ENCODE data around the gene UQCR10.

The UQCR10 gene

DNA sequence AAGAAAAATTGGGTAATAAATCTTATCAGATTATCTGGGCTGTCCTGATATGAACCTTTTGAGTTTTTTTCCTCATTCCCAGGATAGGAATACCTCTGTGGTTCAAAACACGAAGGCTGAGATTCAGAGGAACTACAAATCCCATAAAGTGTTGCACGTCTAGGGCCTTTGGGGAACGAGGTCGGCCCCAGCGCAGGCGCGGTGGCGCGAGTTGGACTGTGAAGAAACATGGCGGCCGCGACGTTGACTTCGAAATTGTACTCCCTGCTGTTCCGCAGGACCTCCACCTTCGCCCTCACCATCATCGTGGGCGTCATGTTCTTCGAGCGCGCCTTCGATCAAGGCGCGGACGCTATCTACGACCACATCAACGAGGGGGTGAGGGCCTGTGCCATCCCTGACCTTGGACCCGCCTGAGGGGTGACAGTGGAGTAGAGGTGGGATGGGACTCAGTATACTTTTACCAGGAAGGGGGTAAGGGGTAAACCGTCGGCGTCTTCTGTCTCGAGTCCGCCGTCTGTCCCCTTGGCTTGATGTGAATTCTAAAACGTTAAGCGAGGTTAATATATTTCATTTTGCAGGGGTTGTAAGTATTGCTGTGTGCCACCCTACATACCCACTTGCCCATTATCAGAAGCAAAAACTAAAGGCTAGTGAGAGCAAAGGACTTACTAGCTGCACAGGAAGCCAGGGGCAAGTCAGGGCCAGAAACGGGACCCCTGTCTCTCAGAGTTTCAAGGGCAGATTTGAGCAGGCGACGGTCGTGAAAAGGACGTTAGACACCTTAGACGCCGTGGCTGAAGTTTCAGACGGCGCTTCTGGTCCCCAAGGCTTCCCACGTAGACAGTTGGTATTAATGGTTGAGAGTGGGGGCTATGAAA lies at the start of gene UQCR10:
TSS of gene UQCR10 (plus strand) at position 199 of the 881 bp plus-strand sequence. CDS start at position 229, 30 bp downstream.
- peak; percentile 93 for DNase-seq

DNA sequence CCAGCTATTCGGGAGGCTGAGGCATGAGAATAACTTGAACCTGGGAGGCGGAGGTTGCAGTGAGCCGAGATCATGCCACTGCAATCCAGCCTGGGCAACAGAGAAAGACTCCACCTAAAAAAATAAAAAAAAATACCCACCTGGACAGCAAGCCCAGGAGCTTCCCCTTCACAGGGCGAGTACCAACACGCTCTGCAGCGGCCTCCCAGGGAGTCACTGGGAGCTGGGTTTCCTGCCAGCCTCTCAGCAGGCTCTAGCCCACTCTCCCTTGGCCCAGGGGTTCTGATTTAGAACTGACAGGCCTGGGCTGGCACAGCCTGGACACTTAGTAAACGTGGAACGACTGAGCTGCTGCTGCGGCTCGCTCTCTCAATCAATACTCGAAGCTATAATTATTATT lies 49.4 kb upstream of the UQCR10 start:
- DNase-seq: no peak

DNA sequence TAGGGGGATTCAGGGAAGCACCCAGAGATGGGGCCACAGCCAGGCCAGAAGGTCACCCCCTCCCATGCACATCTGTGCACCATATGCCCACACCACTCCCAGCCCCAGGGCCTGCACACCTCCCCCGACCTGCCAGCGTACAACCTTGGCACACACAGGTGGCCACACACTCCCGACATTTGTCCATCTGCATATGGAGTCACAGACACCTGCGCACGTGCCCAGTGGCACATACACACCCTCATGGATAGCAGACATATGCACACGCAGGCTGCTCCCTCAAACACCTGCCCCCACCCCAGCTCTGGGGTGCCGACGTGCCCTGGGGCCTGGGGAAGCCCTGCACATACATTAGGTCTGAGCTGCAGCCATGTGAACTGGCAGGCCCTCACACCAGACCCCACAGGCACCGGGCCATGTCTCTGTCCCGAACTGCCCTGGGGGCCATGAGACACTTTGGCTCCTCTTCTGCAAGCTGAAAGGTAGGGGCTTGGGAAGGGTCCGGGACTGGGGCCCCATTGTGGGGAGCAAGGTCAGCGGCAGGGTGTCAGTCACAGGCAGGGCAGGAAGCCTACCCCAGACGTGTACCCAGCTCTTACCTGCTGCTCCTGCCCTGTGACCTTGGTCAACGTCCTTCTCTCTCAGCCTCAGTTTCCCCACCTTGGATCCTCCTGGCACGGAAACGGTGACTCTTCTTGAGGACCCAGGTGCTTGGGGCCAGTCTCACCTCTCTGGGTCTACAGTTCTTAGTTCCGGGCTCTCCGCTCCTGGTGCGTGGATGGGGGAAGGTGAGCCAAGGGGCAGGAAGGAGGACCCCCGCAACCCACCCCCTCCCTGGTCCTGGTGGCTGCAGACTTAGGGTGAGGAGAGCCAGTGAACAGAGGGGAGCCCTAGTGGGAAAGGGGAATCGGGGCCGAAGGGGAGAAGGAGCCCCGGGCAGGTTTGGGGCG lies 47.9 kb upstream of the UQCR10 start:
- DNase-seq: no peak

DNA sequence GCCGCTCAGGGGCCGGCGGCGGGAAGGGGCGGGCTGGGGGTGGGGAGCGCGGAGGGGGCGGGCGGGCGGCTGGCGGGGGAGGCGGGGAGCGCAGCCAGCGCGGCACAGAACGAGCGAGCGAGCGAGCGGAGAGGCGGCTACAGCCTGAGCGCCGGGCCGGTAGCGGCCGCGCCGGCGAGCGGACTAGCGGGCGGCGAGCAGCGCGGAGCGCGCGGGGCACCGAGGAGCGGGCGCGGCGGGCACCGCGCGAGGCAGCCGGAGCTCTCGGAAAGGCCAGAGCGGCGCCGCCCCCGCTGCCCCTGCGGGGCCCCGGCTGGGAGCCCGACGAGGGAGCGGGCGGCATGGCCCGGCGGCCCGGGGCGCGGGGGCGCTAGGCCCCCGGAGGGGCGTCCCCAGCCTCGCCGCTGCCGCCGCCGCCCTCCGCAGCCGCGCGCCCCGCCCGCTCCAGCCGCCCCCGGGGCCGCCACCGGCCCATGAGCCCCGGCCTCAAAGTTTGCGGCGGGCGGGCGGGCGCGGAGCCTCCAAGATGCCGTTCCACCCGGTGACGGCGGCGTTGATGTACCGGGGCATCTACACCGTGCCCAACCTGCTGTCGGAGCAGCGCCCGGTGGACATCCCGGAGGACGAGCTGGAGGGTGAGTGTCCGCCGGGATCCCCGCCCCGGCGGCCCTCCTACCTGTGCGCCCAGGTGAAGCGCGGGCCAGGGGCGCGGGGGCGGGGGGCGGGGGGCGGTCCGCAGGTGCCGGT lies 47.1 kb upstream of the UQCR10 start, which contains the start of gene CABP7:
TSS of gene CABP7 (plus strand) at position 105 of the 747 bp plus-strand sequence. CDS start at position 527, 422 bp downstream.
- no peak for DNase-seq

- DNase-seq: no peak
Measured at GRCh38 chr22:29720811-29721323, 46.3 kb upstream of the UQCR10 start.

GRCh38 chr22:29722151-29722550 lies 45.0 kb upstream of the UQCR10 start:
- no peak for DNase-seq

DNA sequence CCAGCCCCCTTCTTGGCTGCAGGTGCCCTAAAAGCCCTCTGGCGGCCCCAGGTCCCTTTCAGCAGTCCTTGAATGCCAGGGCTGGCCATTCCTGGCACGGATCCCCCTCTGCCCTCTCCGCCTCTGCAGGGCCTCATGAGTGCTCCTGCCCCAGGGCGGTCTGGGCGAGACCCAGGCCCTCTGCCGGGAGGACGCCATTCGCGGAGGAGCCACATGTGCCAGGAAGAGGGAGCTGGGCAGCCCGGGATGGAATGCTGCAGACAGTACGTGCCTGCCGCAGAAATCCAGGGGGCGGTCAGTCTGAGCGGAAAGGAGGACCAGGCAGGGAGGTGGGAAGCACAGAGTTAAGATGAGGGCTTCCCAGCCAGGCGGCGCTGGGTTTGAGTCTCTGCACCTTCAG lies 44.6 kb upstream of the UQCR10 start:
- DNase-seq: no peak

GRCh38 chr22:29723766-29724165 lies 43.4 kb upstream of the UQCR10 start:
- no peak for DNase-seq

GRCh38 chr22:29724843-29725242 lies 42.3 kb upstream of the UQCR10 start:
- DNase-seq: no peak

- DNase-seq: no peak
Measured at GRCh38 chr22:29726106-29726505, 41.1 kb upstream of the UQCR10 start.

DNA sequence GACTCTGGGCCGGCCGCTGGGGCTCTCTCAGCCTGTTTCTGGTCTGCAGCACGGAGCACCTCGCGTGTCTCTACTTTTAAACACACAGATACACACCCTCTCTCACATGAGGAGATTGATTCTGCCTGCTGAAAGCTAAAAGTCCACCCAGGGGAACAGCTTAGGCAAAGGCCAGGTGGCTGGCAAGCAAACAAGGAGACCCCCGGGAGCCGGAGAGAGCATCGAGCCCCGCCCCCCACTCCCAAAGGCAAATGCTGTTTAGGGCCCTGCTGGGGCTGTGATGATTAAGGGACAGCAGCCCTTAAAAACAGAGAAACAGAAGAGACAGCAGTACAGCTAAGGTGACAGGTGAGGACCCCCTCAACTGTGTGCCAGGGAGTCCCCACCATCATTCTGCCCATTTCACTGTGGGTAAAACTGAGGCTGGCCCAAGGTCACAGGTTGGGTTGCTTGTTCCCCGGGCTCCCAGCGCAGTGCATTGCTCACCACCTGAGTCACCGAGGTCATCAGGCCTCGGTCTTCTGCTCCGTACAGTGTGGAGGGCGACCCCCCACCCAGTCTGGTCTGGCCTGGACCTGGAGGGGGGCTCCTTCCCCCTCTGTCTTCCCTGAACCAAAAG lies 40.5 kb upstream of the UQCR10 start:
- DNase-seq: no peak

- peak; percentile 7 for DNase-seq
Measured at GRCh38 chr22:29727131-29727523, 40.0 kb upstream of the UQCR10 start.

- DNase-seq: no peak
Measured at GRCh38 chr22:29729161-29729560, 38.0 kb upstream of the UQCR10 start.

GRCh38 chr22:29731058-29731850 lies 35.9 kb upstream of the UQCR10 start:
- DNase-seq: no peak

GRCh38 chr22:29732883-29733282 lies 34.3 kb upstream of the UQCR10 start:
- DNase-seq: no peak

DNA sequence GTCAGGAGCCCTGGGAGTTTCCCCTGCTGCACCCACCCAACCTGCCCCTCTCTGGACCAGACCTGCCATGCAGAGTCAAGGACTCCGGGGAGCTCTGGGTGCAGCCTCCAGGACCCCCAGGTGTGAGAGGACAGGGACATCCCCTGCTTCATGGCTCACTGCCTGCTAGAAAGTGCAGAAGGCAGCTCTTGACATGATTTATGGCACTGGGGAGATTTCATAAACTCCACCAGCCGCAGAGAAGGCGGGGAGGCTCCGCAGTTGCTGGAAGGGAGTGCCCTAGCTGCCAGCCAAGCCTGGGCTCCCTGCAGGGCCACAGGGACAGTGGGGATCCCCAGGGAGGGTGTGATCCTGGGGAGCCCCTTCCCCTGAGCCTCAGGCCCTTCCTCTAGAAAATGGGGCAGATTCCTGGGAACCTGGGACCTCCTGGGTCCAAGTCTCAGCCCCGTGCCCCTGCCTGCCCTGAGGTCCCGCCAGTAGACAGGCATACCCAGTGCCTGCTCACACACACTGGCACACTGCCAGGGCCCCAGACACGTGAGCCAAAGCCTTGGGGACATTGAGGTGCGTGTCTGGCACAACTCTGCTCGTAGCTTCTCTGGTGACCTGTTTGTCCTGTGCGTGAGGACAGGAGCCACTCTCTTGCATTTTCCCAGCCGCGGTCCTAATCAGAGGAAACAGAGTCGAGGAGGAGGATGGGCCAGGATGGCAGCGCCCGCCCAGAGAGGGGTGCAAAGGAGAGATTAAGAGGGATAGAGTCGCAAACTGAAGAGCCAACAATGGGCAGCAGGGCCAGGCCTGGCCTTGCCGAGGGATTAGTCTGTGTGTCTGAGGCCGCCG lies 33.6 kb upstream of the UQCR10 start:
- no peak for DNase-seq

GRCh38 chr22:29734406-29734805 lies 32.8 kb upstream of the UQCR10 start:
- DNase-seq: no peak

DNA sequence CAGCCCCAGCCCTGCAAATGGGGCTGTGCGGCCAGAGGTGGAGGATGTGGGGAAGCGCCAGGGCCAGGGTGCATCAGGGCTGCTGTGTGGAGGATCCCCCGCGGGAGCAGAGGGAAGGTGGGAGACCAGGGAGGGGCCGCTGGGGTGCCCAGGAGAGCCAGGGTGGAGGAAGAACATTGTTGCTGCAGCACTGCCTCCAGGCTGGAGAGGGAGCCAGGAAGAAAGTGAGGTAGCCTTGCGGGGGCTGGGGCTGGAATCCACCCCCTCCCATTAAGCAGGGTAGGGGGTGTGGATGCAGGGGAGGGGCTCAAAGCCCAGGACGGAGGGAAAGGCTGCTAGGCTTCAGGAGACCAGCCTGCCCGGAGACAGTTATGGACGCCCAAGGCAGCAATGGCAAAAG lies 32.3 kb upstream of the UQCR10 start:
- no peak for DNase-seq

DNA sequence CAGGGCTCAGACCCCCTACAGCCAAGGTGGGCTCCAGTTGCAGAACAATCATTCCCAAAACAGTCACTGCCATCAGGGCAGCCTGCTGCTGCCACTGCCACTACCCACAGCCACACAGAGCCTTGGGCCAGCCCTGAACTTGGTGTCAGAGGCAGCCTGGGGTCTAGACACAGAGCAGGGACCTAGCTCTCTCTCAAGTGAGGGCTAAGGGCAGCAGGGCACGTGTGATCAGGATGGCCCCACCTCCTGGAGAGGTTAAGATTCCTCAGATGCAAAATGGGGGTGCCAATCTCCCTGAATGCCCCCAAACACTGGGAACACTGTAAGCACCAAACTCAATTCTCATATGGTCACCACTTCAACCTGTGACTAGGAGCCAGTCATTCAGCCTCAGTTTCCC lies 31.8 kb upstream of the UQCR10 start:
- no peak for DNase-seq

Measured in CD4-positive, alpha-beta T cell treated with Interleukin-12 subunit alpha and Interleukin-12 subunit beta, for 1 hour (primary cell).